ENCODE measurements around the gene NCOA7.

- TF ChIP-seq CTCF (IDR thresholded peaks at IDR 0.05) (peak; percentile 47; the same call in 1 of the 2 replicates), POLR2AphosphoS5 (IDR thresholded peaks at IDR 0.05; ENCODE audit: low read depth, low read length) (no peak)
Measured at GRCh38 chr6:125953502-125953875, 162.7 kb downstream of the NCOA7 start.

All from Panc1 (cell line).